Renal pelvis (tissue), 4 donors: ENCODE results near the gene ARL5C. TPM values are rescaled to one million over a fixed set of nuclear protein-coding genes. Genes with fewer than 3 reads are reported as not detected.
A peak's percentile ranks its signal among the peaks of the same experiment; 100 is the strongest.

Experiments used
- DNase-seq: peaks from one replicate; pipeline ENCODE4 v3.0.0-alpha.2; 2013
- polyA plus RNA-seq, 3 donors: library from polyadenylated mRNA; unstranded; fragments of 120-200 nt; gene quantifications; one replicate each; pipeline ENCODE4 v1.2.1, GENCODE V29; 2013; ENCODE audit not compliant: insufficient read length in 3 of 3

ARL5C gene
- polyA plus RNA-seq, 3 donors, result 0.30 to 0.44 (median 0.34) TPM

DNA sequence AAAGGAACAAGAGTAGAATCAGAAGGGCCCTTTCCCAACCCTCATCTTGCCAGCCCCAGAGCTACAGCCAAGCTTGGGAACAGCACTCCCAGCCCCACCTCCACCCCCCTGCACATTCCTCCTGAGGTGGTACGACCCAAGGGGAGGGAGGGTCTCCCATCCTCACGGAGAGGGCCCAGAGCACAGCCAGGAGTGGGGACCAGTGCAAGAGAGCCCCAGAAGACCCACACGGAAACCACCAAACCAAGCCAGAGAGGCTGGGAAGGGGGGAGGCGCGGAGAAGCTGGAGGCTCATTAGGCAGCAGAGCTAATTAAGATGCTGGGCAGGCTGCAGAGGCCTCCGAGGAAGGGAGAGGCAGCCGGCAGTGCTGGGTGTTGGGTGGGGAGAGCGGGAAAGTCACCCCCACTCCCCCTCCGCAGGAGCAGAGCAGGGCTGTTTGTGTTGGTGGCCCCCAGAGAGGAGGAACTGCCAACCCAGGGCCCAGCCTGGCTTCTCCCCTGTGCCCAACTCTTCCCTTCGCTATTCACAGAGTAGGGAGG, 29.1 kb upstream of the ARL5C start:
- no peak for DNase-seq

GRCh38 chr17:39194089-39194984, 28.4 kb upstream of the ARL5C start:
- no peak for DNase-seq

- DNase-seq, result no peak
Observed at GRCh38 chr17:39193346-39193745, 27.4 kb upstream of the ARL5C start.

- DNase-seq, result no peak
Observed at GRCh38 chr17:39192901-39193300, 26.9 kb upstream of the ARL5C start.

GRCh38 chr17:39191750-39192510, 26.0 kb upstream of the ARL5C start:
- peak; percentile 69 for DNase-seq

DNA sequence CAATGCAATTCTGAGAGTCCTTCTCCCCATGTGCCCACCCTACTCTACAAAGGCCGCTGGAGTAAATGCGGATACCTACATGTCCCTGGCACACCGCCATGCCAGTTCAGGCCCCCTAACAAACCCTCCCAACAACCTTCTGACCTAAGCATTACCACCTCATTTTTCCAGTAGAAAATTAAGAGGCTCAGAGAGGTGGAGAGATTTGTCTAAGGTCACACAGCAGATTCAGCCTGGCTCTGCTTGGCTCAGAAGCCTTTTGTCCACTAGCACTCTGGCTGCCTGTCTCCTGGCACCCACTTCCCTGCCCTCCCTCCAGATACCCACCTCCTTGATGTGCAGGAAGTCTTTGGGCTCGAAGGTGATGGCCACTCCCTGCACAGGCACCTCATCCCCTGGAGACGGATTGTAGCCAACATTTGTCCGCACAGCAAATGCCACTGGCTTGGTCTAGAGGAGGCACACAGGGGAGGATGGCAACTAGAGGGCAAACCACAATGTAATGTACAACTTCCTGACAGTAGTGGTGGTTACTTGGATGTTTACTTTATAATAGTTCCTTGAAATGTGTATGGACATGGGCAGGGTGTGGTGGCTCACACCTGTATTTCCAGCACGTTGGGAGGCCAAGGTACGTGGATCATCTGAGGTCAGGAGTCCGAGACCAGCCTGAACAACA, 21.3 kb upstream of the ARL5C start:
- no peak for DNase-seq

DNA sequence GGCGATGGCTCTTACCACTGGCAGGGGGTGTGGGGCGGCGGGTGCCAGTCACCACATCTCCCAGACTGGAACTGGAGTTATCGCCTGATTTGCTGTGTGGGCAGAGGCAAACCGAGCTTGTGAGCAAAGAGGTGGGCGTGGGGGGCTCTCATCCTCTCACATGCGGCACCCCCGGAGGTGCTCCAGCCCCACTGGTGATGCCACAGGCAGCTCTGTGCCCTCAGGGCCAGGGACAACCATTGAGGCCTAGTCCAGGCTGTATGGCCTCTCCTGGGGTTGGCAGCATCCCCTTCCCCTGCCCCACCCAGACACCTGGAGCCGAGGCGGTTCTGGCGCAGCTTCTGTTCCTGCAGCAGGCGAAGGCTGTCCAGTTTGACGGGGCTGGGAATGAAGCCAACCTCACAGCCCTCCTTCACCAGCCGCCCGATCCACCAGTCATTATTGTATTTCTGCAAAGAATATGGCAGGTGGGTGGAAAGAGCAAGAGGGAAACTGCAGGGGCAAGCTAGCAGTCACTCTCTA, 20.6 kb upstream of the ARL5C start:
- DNase-seq, result no peak

GRCh38 chr17:39183720-39184119, 17.8 kb upstream of the ARL5C start:
- DNase-seq, result no peak

DNA sequence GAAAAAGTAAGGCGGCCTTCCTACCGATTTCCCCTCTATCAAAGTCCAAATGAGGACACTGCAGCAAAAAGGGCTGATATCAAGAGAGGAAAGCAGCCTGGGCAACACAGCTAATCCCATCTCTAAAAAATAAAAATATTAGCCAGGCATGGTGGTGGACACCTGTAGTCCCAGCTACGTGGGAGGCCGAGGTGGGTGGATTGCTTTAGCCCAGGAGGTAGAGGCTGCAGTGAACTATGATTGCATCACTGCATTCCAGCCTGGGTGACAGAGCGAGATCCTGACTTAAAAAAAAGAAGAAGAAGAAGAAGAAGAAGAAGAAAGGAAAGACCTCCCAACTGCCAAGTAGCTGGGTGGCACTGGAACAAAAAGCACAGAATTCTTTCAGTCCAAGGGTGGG, 17.1 kb upstream of the ARL5C start:
- no peak for DNase-seq

DNA sequence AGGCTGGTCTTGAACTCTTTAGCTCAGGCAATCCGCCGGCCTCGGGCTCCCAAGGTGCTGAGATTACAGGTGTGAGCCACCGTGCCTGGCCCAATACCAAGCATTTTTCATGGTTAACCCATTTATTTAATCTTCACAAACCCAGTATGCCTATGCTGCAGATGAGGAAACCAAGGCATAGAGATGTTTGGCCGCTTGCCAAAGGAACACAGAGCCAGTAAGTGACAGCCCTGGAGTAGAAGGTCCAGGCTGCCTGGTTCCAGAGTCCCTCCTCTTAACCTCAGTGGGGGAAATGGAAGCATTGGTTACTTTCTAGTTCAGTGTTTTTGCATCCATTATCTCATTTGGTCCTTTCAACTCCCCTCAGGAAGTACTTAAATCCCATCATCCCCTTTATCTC, 15.3 kb upstream of the ARL5C start:
- no peak for DNase-seq

DNA sequence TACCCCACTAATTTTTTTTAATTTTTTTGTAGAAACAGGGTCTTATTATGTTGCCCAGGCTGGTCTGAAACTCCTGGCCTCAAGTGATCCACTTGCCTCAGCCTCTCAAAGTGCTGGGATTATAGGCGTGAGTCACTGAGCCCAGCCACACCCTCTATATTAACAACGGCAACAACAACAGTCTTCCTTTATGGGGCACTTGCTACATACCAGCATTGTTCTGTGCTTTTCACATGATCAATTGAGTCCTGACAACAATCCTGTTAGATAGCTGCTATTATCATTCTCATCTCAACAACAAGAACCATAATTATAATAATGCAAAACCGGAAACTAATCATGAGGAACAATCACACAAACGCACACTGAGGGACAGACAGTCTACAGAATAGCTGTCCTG, 12.6 kb upstream of the ARL5C start:
- no peak for DNase-seq

DNA sequence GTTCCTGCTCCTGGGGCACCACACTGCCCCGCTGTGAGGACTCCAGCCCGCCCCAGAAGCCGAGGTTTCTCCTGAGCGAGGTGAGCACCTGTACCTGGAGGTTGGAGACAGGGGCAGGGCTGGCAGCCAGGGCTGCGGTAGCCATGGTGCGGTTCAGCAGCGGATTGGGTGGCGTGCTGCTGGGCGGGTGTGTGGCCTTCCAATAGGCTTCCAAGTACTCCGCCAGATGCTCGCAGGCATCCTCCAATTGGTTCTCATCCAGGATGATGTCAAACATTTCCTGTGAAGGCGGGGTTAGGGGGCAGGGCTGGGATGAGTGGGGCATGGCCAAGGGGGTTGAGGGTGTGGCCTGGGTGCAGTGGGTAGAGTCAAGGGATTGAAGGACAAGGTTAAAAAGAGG, 11.3 kb upstream of the ARL5C start:
- DNase-seq, result no peak

DNA sequence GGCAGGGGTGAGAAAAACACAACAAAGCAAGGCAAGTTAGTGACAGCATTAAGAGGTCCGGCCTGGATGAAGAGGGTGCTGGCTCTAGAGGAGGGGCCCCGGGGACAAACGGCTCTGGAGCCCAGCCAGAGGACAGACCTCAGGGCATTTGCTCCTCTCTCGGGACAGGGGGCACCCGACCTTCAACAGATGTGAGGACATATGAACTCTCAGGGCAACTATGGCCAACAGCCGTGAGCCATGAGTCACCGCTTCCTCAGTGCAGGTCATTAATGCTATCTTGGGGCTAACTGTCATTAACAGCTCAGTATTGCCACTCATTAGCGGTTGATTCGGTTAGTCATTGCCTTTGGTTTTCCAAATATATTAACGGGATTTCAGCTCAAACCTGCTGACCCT, 9.7 kb upstream of the ARL5C start:
- no peak for DNase-seq

- peak; percentile 79 for DNase-seq
Observed at GRCh38 chr17:39174920-39175694, 9.1 kb upstream of the ARL5C start.

DNA sequence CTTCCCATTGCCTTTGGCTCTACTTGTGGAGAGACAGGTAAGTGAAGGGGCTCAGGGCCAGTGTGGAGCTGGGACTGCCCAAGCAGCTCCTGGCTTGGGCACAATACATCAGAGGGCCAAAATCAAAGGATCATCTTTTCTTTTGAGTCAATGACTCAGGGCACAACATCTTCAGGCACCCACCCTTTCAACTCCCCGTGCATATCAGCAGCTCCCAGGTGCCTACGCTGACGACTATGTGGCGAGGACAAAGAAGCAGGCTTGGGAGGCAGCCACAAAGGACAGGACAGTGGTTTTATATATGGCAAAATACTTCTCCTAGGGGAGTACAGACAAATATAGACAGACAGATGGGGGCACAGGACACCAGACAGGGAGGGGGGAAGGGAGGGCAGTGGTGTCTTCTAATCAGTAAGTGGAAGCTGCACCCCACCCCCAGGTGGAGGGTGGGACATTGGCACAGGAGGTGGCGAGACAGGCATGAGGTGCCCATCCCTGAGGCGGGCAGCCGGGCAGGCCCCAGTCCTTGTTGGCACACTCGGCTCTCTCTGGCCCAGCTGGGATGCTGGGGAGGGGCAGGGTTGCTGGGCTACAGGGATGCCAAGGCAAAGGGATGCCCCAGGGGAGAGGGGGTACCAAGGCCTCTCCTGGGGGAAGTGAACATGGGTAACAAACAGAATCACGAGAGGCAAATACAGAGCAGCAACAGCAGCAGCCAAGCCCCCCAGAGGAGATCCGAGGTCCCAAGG, 7.7 kb upstream of the ARL5C start:
- DNase-seq, result no peak

DNA sequence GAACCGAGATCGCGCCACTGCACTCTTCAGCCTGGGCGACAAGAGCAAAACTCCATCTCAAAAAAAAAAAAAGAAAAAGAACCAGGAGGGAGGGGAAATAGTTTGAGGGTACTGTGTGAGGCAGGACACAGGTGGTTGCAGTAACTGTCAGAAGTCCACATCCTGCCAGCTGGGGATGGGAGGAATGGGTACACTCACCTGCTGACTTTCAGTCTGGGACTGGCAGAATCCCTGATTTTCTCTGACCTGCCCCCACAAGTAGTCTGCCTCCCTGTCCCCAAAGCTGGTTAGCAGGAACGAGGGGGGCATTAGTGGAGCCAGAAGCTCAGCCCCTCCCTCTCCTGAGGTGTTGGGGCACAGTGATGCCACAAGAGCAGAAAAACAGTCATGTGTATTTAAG, 7.1 kb upstream of the ARL5C start:
- no peak for DNase-seq

GRCh38 chr17:39171933-39172332, 6.0 kb upstream of the ARL5C start:
- DNase-seq, result no peak

GRCh38 chr17:39170558-39170957, 4.6 kb upstream of the ARL5C start:
- DNase-seq, result no peak

- no peak for DNase-seq
Observed at GRCh38 chr17:39170109-39170508, 4.1 kb upstream of the ARL5C start.

- DNase-seq, result no peak
Observed at GRCh38 chr17:39169518-39169917, 3.6 kb upstream of the ARL5C start.

- DNase-seq, result no peak
Observed at GRCh38 chr17:39169101-39169500, 3.1 kb upstream of the ARL5C start.
